Measurements from ENCODE around the gene CPVL.

The CPVL gene

DNA sequence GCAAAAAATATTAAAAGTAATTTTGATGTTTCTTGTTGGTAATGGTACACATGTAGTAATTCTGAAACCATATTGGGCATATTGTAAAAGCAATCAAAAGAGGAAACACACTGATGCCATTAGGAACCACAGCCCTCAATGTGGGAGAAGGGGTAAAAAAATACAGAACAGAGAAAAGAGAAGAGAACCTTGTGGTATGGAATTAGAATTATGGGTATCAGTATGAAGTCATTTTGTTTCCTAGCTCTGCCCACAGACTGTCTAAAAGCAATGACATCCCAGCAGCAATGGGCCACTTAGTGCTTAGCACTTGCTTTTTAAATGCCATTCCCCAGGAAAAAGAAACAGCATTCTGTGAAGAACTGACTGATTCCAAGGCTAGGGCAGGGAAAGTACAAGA, 61.5 kb downstream of the CPVL start:
- no peaks in the 10 kb centered on the region for H3K36me3 ChIP-seq (ENCODE audit: control insufficient read depth in 2 of 2, insufficient read depth in 2 of 2, low read length in 2 of 2)

GRCh38 chr7:29080803-29081202, 65.5 kb downstream of the CPVL start:
- Histone ChIP-seq H3K4me3 (ENCODE audit: low read length in 2 of 2) (no peak overlapping the region), H3K9ac (ENCODE audit: low read depth in 1 of 2, low read length in 2 of 2) (no peak overlapping the region), H3K36me3 (ENCODE audit: control insufficient read depth in 2 of 2, insufficient read depth in 2 of 2, low read length in 2 of 2) (no peaks in the 10 kb centered on the region), H3K9me3 (ENCODE audit: control insufficient read depth in 2 of 2, low read length in 2 of 2) (no peaks in the 10 kb centered on the region), H3K27me3 (ENCODE audit: control insufficient read depth in 2 of 2, insufficient read depth in 2 of 2, low read length in 2 of 2) (no peaks in the 10 kb centered on the region), H3K27ac (ENCODE audit: low read depth in 2 of 2, low read length in 2 of 2) (no peak overlapping the region), H3K4me1 (ENCODE audit: control insufficient read depth in 2 of 2, insufficient read depth in 2 of 2, low read length in 2 of 2) (no peaks in the 10 kb centered on the region)

More for the DNA sequence above, 61.5 kb downstream of the CPVL start:
- Histone ChIP-seq H3K4me1 (ENCODE audit: control insufficient read depth in 2 of 2, insufficient read depth in 2 of 2, low read length in 2 of 2) (peaks cover 3 to 15% of the 10 kb centered on the region in 2 donors), H3K27me3 (ENCODE audit: control insufficient read depth in 2 of 2, insufficient read depth in 2 of 2, low read length in 2 of 2) (no peaks in the 10 kb centered on the region), H3K27ac (ENCODE audit: low read depth in 2 of 2, low read length in 2 of 2) (no peak overlapping the region), H3K4me3 (ENCODE audit: low read length in 2 of 2) (no peak overlapping the region), H3K9me3 (ENCODE audit: control insufficient read depth in 2 of 2, low read length in 2 of 2) (no peaks in the 10 kb centered on the region), H3K9ac (ENCODE audit: low read depth in 1 of 2, low read length in 2 of 2) (no peak overlapping the region)

DNA sequence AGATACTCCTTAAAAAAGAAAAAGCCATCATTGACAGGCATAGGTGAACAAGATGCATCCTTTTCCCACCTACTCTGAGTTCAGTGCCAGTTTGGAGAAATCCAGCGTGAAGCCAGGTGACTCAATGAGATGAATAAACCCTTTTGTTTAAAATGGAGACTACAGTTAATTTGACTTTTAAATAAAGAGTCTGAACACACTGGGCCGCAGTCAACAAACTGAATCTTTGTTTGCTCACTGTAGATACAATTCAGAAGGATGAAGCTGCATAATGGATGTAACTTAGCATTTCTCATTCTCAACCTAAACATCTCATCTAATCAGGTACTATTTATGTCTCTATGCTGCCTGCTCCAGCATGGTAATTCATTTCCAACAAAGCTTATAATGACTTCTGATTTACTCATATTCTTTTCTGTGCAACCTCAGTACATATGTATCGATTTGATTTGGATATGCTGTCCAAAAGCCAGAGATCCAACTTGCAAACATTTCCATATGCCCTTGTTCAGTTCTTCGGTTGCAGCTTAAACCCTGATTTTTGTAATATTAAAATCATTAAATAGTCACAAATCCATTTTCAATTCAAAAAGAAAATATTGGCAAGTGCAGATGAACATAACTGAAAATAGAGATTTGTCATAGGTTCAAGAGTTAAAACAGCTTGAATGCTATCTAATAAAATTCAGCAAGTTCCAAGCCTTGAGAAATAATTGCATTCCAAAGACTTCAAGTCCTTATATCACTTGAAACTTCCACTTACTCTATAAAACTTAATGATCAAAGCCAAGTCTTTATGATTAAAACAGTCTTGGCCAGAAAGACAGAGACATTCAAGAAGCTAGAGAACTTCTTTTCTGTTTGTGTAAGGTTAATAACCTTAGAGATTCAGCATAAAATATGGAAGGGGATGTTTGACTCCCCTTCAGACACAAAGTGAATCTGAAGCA, 67.8 kb downstream of the CPVL start:
- no peaks in the 10 kb centered on the region for H3K9me3 ChIP-seq (ENCODE audit: control insufficient read depth in 2 of 2, low read length in 2 of 2)
- H3K9ac ChIP-seq (ENCODE audit: low read depth in 1 of 2, low read length in 2 of 2) = no peak overlapping the region
- H3K4me1 ChIP-seq (ENCODE audit: control insufficient read depth in 2 of 2, insufficient read depth in 2 of 2, low read length in 2 of 2) = no peaks in the 10 kb centered on the region
- H3K4me3 ChIP-seq (ENCODE audit: low read length in 2 of 2) = no peak overlapping the region
- no peak overlapping the region for H3K27ac ChIP-seq (ENCODE audit: low read depth in 2 of 2, low read length in 2 of 2)
- no peaks in the 10 kb centered on the region for H3K27me3 ChIP-seq (ENCODE audit: control insufficient read depth in 2 of 2, insufficient read depth in 2 of 2, low read length in 2 of 2)
- H3K36me3 ChIP-seq (ENCODE audit: control insufficient read depth in 2 of 2, insufficient read depth in 2 of 2, low read length in 2 of 2) = no peaks in the 10 kb centered on the region

- no peak overlapping the region for H3K9ac ChIP-seq (ENCODE audit: low read depth in 1 of 2, low read length in 2 of 2)
- no peaks in the 10 kb centered on the region for H3K9me3 ChIP-seq (ENCODE audit: control insufficient read depth in 2 of 2, low read length in 2 of 2)
- H3K27ac ChIP-seq (ENCODE audit: low read depth in 2 of 2, low read length in 2 of 2) = no peak overlapping the region
- no peak overlapping the region for H3K4me3 ChIP-seq (ENCODE audit: low read length in 2 of 2)
- no peaks in the 10 kb centered on the region for H3K4me1 ChIP-seq (ENCODE audit: control insufficient read depth in 2 of 2, insufficient read depth in 2 of 2, low read length in 2 of 2)
- H3K36me3 ChIP-seq (ENCODE audit: control insufficient read depth in 2 of 2, insufficient read depth in 2 of 2, low read length in 2 of 2) = no peaks in the 10 kb centered on the region
- H3K27me3 ChIP-seq (ENCODE audit: control insufficient read depth in 2 of 2, insufficient read depth in 2 of 2, low read length in 2 of 2) = no peaks in the 10 kb centered on the region
These were observed 68.5 kb downstream of the CPVL start for GRCh38 chr7:29077854-29078253.

DNA sequence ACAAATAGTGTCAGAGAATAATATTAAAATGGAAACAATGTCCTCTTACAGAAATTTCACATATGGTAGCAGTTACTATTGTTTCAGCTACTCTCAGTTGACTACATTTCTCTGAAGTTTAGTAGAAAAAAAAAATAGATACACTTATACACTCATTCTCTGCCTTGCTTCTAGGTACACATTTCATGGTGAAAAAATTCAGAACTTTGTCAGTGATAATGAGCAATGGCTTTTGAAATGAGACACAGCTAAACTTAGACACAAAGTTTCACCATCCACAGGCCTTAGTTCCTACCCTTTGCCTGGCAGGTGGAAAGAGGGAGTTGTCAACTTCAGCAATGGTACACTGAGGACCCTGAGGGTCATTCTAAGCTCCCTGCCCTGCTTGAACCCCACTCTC, 69.2 kb downstream of the CPVL start:
- no peak overlapping the region for H3K4me3 ChIP-seq (ENCODE audit: low read length in 2 of 2)
- no peak overlapping the region for H3K27ac ChIP-seq (ENCODE audit: low read depth in 2 of 2, low read length in 2 of 2)
- H3K9me3 ChIP-seq (ENCODE audit: control insufficient read depth in 2 of 2, low read length in 2 of 2) = no peaks in the 10 kb centered on the region
- no peaks in the 10 kb centered on the region for H3K27me3 ChIP-seq (ENCODE audit: control insufficient read depth in 2 of 2, insufficient read depth in 2 of 2, low read length in 2 of 2)
- no peaks in the 10 kb centered on the region for H3K4me1 ChIP-seq (ENCODE audit: control insufficient read depth in 2 of 2, insufficient read depth in 2 of 2, low read length in 2 of 2)
- no peak overlapping the region for H3K9ac ChIP-seq (ENCODE audit: low read depth in 1 of 2, low read length in 2 of 2)
- no peaks in the 10 kb centered on the region for H3K36me3 ChIP-seq (ENCODE audit: control insufficient read depth in 2 of 2, insufficient read depth in 2 of 2, low read length in 2 of 2)

GRCh38 chr7:29076631-29077030, 69.7 kb downstream of the CPVL start:
- Histone ChIP-seq H3K27ac (ENCODE audit: low read depth in 2 of 2, low read length in 2 of 2) (no peak overlapping the region), H3K9me3 (ENCODE audit: control insufficient read depth in 2 of 2, low read length in 2 of 2) (no peaks in the 10 kb centered on the region), H3K27me3 (ENCODE audit: control insufficient read depth in 2 of 2, insufficient read depth in 2 of 2, low read length in 2 of 2) (no peaks in the 10 kb centered on the region), H3K9ac (ENCODE audit: low read depth in 1 of 2, low read length in 2 of 2) (no peak overlapping the region), H3K4me1 (ENCODE audit: control insufficient read depth in 2 of 2, insufficient read depth in 2 of 2, low read length in 2 of 2) (no peaks in the 10 kb centered on the region), H3K4me3 (ENCODE audit: low read length in 2 of 2) (no peak overlapping the region), H3K36me3 (ENCODE audit: control insufficient read depth in 2 of 2, insufficient read depth in 2 of 2, low read length in 2 of 2) (no peaks in the 10 kb centered on the region)

DNA sequence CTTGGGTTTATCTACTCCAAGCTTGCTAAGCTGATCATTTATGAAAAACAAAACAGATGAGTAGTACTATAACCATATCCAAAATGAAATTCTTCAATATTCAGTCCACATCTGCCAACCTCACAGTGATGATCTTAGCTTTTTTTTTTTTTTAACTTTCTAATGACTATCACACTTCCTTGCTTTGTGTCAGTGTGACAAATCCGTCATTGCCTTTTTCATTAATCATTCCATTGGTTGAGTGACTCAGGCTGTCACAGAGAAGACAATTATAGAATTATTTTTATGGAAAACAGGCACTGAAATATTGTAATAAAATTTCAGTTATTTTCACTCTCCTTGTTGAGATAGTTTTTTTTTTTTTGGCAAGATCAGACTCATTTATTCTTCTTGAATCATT, 70.7 kb downstream of the CPVL start:
- Histone ChIP-seq H3K4me3 (ENCODE audit: low read length in 2 of 2) (no peak overlapping the region), H3K4me1 (ENCODE audit: control insufficient read depth in 2 of 2, insufficient read depth in 2 of 2, low read length in 2 of 2) (no peaks in the 10 kb centered on the region), H3K27ac (ENCODE audit: low read depth in 2 of 2, low read length in 2 of 2) (no peak overlapping the region)

DNA sequence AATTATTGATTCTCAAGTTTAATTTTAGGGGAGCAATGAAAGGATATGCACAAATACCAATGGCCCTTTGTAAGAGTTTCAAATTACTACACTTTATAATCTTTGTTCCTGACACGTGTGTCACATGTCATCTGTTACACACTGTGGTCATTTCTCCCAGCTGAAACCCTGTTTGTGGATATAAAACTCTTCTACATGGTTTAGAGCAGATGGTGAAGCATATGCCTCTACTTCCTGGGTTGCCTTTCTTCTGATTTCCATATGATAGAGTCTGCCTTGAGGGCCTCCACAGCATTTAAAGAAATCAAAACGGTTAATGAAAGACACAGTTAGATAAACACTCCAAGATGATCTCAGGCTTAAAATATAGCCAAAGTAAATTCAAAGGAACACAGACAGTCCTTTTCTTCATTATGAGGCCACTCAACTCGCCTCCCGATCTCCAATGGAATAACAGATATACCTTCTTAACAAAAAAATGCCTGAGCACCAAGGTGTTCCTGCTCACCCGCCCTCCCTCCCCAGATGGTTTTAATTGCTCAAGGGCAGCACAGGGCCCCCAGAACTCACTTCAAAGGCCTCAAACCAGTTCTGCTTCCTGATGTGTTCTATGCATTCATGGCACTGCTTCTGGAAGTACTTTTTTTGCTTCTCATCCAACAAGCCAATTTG, 75.0 kb downstream of the CPVL start:
- no peaks in the 10 kb centered on the region for H3K27me3 ChIP-seq (ENCODE audit: control insufficient read depth in 2 of 2, insufficient read depth in 2 of 2, low read length in 2 of 2)
- no peak overlapping the region for H3K27ac ChIP-seq (ENCODE audit: low read depth in 2 of 2, low read length in 2 of 2)
- no peaks in the 10 kb centered on the region for H3K9me3 ChIP-seq (ENCODE audit: control insufficient read depth in 2 of 2, low read length in 2 of 2)
- H3K4me1 ChIP-seq (ENCODE audit: control insufficient read depth in 2 of 2, insufficient read depth in 2 of 2, low read length in 2 of 2) = no peaks in the 10 kb centered on the region
- H3K9ac ChIP-seq (ENCODE audit: low read depth in 1 of 2, low read length in 2 of 2) = no peak overlapping the region
- H3K4me3 ChIP-seq (ENCODE audit: low read length in 2 of 2) = no peak overlapping the region
- no peaks in the 10 kb centered on the region for H3K36me3 ChIP-seq (ENCODE audit: control insufficient read depth in 2 of 2, insufficient read depth in 2 of 2, low read length in 2 of 2)

More for the DNA sequence above, 70.7 kb downstream of the CPVL start:
- H3K9ac ChIP-seq (ENCODE audit: low read depth in 1 of 2, low read length in 2 of 2) = no peak overlapping the region
- H3K36me3 ChIP-seq (ENCODE audit: control insufficient read depth in 2 of 2, insufficient read depth in 2 of 2, low read length in 2 of 2) = no peaks in the 10 kb centered on the region
- H3K27me3 ChIP-seq (ENCODE audit: control insufficient read depth in 2 of 2, insufficient read depth in 2 of 2, low read length in 2 of 2) = no peaks in the 10 kb centered on the region
- no peaks in the 10 kb centered on the region for H3K9me3 ChIP-seq (ENCODE audit: control insufficient read depth in 2 of 2, low read length in 2 of 2)

GRCh38 chr7:29066641-29067040, 79.7 kb downstream of the CPVL start:
- Histone ChIP-seq H3K9ac (ENCODE audit: low read depth in 1 of 2, low read length in 2 of 2) (no peak overlapping the region), H3K27ac (ENCODE audit: low read depth in 2 of 2, low read length in 2 of 2) (no peak overlapping the region), H3K27me3 (ENCODE audit: control insufficient read depth in 2 of 2, insufficient read depth in 2 of 2, low read length in 2 of 2) (no peaks in the 10 kb centered on the region), H3K36me3 (ENCODE audit: control insufficient read depth in 2 of 2, insufficient read depth in 2 of 2, low read length in 2 of 2) (no peaks in the 10 kb centered on the region), H3K4me3 (ENCODE audit: low read length in 2 of 2) (no peak overlapping the region), H3K4me1 (ENCODE audit: control insufficient read depth in 2 of 2, insufficient read depth in 2 of 2, low read length in 2 of 2) (no peaks in the 10 kb centered on the region), H3K9me3 (ENCODE audit: control insufficient read depth in 2 of 2, low read length in 2 of 2) (no peaks in the 10 kb centered on the region)

GRCh38 chr7:29065181-29065857, 81.0 kb downstream of the CPVL start:
- Histone ChIP-seq H3K27me3 (ENCODE audit: control insufficient read depth in 2 of 2, insufficient read depth in 2 of 2, low read length in 2 of 2) (no peaks in the 10 kb centered on the region), H3K27ac (ENCODE audit: low read depth in 2 of 2, low read length in 2 of 2) (no peak overlapping the region), H3K9ac (ENCODE audit: low read depth in 1 of 2, low read length in 2 of 2) (no peak overlapping the region), H3K4me1 (ENCODE audit: control insufficient read depth in 2 of 2, insufficient read depth in 2 of 2, low read length in 2 of 2) (no peaks in the 10 kb centered on the region), H3K4me3 (ENCODE audit: low read length in 2 of 2) (no peak overlapping the region), H3K36me3 (ENCODE audit: control insufficient read depth in 2 of 2, insufficient read depth in 2 of 2, low read length in 2 of 2) (no peaks in the 10 kb centered on the region), H3K9me3 (ENCODE audit: control insufficient read depth in 2 of 2, low read length in 2 of 2) (no peaks in the 10 kb centered on the region)
